Lower leg skin (tissue), 3 donors: ENCODE data around the gene SCAPER.

Experiments used
- POLR2A ChIP-seq, 2 donors: fragments of 450-650 bp; IDR thresholded peaks; one replicate each; pipeline ENCODE4 v1.6.1; 2016 to 2017; ENCODE audit warnings: antibody characterized with exemption in 2 of 2, mild to moderate bottlenecking in 1 of 2, moderate library complexity in 1 of 2
- TF ChIP-seq, protein P1 (sequence below), 3 donors: fragments of 450-650 bp; IDR thresholded peaks; one replicate each; pipeline ENCODE4 v1.5.1; 2016; ENCODE audit warnings: antibody characterized with exemption in 3 of 3, mild to moderate bottlenecking in 3 of 3, moderate library complexity in 2 of 3

- TF ChIP-seq, protein P1, sequence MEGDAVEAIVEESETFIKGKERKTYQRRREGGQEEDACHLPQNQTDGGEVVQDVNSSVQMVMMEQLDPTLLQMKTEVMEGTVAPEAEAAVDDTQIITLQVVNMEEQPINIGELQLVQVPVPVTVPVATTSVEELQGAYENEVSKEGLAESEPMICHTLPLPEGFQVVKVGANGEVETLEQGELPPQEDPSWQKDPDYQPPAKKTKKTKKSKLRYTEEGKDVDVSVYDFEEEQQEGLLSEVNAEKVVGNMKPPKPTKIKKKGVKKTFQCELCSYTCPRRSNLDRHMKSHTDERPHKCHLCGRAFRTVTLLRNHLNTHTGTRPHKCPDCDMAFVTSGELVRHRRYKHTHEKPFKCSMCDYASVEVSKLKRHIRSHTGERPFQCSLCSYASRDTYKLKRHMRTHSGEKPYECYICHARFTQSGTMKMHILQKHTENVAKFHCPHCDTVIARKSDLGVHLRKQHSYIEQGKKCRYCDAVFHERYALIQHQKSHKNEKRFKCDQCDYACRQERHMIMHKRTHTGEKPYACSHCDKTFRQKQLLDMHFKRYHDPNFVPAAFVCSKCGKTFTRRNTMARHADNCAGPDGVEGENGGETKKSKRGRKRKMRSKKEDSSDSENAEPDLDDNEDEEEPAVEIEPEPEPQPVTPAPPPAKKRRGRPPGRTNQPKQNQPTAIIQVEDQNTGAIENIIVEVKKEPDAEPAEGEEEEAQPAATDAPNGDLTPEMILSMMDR (IDR thresholded peaks at IDR 0.05): no peak
- TF ChIP-seq POLR2A (IDR thresholded peaks at IDR 0.05): no peak
These were observed 439.4 kb downstream of the SCAPER start for GRCh38 chr15:76465728-76466127.
